Pancreas (tissue), 10 donors: ENCODE measurements around the gene LHFPL3. TPM values are rescaled to one million over a fixed set of nuclear protein-coding genes. Genes with fewer than 3 reads are reported as not detected.

Experiments
- ATAC-seq, 4 donors: fragments of 200-7000 bp; cut with Tn5 transposase; one replicate each; pipeline versions ENCODE4 v1.8.0 to v1.9.1; 2020; ENCODE audit warnings: mild to moderate bottlenecking in 4 of 4, moderate library complexity in 4 of 4
- DNase-seq, 6 donors: peaks; one replicate each; pipeline ENCODE4 v3.0.0-alpha.2; 2020
- FAIRE-seq: peaks from 2 replicates; lab custom pipeline; 2012; peaks lifted over from hg19 to GRCh38; lab: Jason Lieb, UNC
- H3K27ac ChIP-seq, 4 donors: fragments of 200-600 bp; sonication (generic); 1 replicate in 3 of 4; 2 replicates in 1 of 4; pipeline versions ENCODE4 v1.5.0 to v1.8.0; 2020
- H3K27me3 ChIP-seq, 4 donors: fragments of 200-600 bp; one replicate each; pipeline ENCODE4 v1.8.0; 2021
- H3K36me3 ChIP-seq, 3 donors: fragments of 200-600 bp; sonication (generic) in 1 of 3; one replicate each; pipeline versions ENCODE4 v1.5.0 to v1.8.0; 2020 to 2021
- H3K4me1 ChIP-seq, 3 donors: fragments of 200-600 bp; one replicate each; pipeline ENCODE4 v1.8.0; 2021
- H3K4me3 ChIP-seq, 4 donors: fragments of 200-600 bp; sonication (generic) in 2 of 4; one replicate each; pipeline versions ENCODE4 v1.5.0 to v1.8.0; 2020 to 2021
- H3K9me3 ChIP-seq, 4 donors: fragments of 200-600 bp; one replicate each; pipeline ENCODE4 v1.8.0; 2021
- WGBS, 2 donors: extraction: QIAGEN DNeasy Blood & Tissue Kit; methylation state at CpG; one replicate each; pipeline ENCODE4 v1.1.7; 2013; 5-methylcytosine and 5-hydroxymethylcytosine counted together
- intact Hi-C, 3 donors: fragments of 100-400 bp; cut with DNase I; formaldehyde crosslinking; loops; one replicate each; pipeline versions ENCODE4 v1.11.1 to v1.14.2; 2022
- polyA plus RNA-seq, 2 donors: library from polyadenylated mRNA; stranded (reverse); fragments of 200-250 nt; gene quantifications; one replicate each; pipeline ENCODE4 v1.2.3, GENCODE V29; 2013
- total RNA-seq, 6 donors: library from RNA; stranded (reverse); fragmentation: NEBNext Ultra II Directional in 4 of 6; extraction: Animal tissue kit (Norgen Biotek cat#: 25700) in 4 of 6; gene quantifications; one replicate each; pipeline versions ENCODE4 v1.2.1 to v1.2.4, GENCODE V29; 2021 to 2023
- TF ChIP-seq, protein P1 (sequence below), 4 donors: fragments of 200-600 bp; sonication (generic) in 3 of 4; IDR thresholded peaks; one replicate each; pipeline versions ENCODE4 v1.5.0 to v1.8.0; 2021; ENCODE audit warnings: antibody characterized with exemption in 4 of 4
- donor health status: healthy with polysubstance abuse.
- donor health status: DM: no; HTN: no; CAD: no; lungs with moderate emphysema.
- donor health status: DM: no; HTN: no; CAD: no.
- donor health status: control.
- donor health status: control.
- donor health status: Bipolar disorder and iron deficiency.
- donor health status: DM: yes; HTN: yes; CAD: no.
- donor health status: DM: no; HTN: no; CAD: no.
- donor health status: DM: no; HTN: no; CAD: no.
- donor health status: DM: yes; HTN: yes; CAD: no.

Gene LHFPL3
- total and polyA plus RNA-seq, 8 donors, result not detected

DNA sequence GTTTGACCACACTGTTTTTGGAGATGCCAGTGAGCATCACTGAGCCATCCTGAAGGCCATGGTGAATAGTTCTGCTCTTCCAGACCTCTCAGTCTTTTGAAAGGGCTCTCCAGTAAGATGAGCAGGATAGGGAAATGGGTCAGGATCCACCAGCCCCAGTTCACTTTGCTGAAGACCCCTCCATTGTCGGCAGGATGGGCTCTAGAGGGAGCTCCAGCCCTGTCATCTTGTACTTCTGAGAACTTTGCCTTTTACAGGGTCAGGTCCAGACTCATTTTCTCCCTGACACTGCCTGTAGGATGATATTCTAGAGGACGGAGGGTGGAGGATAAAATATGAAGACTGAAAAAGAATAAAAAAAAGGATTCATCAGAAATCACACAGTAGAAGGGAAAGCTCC, 13.1 kb downstream of the LHFPL3 start:
- intact Hi-C loops, result no loop called here
- FAIRE-seq, result no peak

DNA sequence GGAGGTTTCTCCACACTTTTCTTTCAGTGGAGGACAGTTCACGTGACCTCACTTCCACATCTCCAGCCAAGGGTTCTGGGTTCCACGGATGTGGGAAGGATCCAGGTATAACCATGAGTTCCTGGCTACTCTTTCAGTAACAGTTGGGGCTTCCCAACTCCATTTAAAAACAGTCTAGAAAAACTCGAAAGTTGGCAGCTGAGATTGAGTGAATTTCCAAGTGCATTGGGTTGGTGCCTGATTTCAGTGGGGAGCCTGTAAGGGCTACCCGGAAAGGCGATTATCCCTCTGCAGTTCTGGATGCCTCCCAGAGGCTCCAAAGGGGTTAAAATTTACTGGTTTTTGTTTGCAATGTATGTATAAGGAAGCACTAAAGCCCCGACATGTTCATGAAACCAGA, 24.3 kb downstream of the LHFPL3 start:
- intact Hi-C loops, result no loop called here
- H3K27me3 ChIP-seq, result peaks cover 0 to 4% (median 0%) of the 10 kb centered on the region in 4 donors
- no peaks in the 10 kb centered on the region for H3K36me3 ChIP-seq
- no peak for DNase-seq
- H3K4me3 ChIP-seq, result no peak overlapping the region
- no peaks in the 10 kb centered on the region for H3K9me3 ChIP-seq
- WGBS, 2 donors, result 52 to 62% methylated on average over 6 of the region's 6 CpGs
- FAIRE-seq, result no peak
- no peak for ATAC-seq
- H3K4me1 ChIP-seq, result no peaks in the 10 kb centered on the region
- H3K27ac ChIP-seq, result no peak overlapping the region
- TF ChIP-seq, protein P1, sequence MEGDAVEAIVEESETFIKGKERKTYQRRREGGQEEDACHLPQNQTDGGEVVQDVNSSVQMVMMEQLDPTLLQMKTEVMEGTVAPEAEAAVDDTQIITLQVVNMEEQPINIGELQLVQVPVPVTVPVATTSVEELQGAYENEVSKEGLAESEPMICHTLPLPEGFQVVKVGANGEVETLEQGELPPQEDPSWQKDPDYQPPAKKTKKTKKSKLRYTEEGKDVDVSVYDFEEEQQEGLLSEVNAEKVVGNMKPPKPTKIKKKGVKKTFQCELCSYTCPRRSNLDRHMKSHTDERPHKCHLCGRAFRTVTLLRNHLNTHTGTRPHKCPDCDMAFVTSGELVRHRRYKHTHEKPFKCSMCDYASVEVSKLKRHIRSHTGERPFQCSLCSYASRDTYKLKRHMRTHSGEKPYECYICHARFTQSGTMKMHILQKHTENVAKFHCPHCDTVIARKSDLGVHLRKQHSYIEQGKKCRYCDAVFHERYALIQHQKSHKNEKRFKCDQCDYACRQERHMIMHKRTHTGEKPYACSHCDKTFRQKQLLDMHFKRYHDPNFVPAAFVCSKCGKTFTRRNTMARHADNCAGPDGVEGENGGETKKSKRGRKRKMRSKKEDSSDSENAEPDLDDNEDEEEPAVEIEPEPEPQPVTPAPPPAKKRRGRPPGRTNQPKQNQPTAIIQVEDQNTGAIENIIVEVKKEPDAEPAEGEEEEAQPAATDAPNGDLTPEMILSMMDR (IDR thresholded peaks at IDR 0.05), result no peak

More for the DNA sequence above, 13.1 kb downstream of the LHFPL3 start:
- TF ChIP-seq, protein P1 (IDR thresholded peaks at IDR 0.05), result no peak
- Histone ChIP-seq H3K4me3 (no peak overlapping the region), H3K27me3 (no peaks in the 10 kb centered on the region), H3K36me3 (no peaks in the 10 kb centered on the region), H3K9me3 (no peaks in the 10 kb centered on the region), H3K27ac (no peak overlapping the region), H3K4me1 (no peaks in the 10 kb centered on the region)
- DNase-seq, result peak in 1 of 6 donors; percentile 13
- WGBS, 2 donors, result 14% methylated on average over 2 of the region's 2 CpGs
- peak in 2 of 4 donors; percentile 20 to 29 for ATAC-seq

DNA sequence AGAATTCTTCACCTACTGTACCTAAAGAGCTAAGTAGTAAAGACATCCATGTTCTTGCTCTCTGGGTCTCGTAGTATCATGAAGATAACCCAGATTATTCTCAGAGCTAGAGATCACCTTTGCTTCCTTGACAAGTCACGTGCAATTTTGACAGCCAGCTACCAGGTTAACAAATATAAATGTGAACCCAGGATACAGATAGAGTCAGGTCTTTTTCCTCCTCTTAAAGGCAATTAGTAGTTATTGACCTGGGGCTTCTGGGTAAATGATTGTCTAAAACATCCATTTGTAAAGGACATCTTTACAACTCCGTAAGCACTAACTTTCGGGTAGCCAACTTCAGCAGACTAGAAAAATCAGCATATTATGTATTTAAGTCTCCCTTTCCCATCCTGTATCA, 28.8 kb downstream of the LHFPL3 start:
- intact Hi-C loops, result no loop called here
- DNase-seq (no peak), ATAC-seq (no peak), FAIRE-seq (no peak)
- H3K36me3 ChIP-seq, result no peaks in the 10 kb centered on the region
- H3K9me3 ChIP-seq, result no peaks in the 10 kb centered on the region
- no peak overlapping the region for H3K27ac ChIP-seq
- TF ChIP-seq, protein P1 (IDR thresholded peaks at IDR 0.05), result no peak
- 45 to 55% methylated on average over 4 of the region's 4 CpGs for WGBS, 2 donors
- H3K27me3 ChIP-seq, result no peaks in the 10 kb centered on the region
- H3K4me1 ChIP-seq, result no peaks in the 10 kb centered on the region
- H3K4me3 ChIP-seq, result no peak overlapping the region

DNA sequence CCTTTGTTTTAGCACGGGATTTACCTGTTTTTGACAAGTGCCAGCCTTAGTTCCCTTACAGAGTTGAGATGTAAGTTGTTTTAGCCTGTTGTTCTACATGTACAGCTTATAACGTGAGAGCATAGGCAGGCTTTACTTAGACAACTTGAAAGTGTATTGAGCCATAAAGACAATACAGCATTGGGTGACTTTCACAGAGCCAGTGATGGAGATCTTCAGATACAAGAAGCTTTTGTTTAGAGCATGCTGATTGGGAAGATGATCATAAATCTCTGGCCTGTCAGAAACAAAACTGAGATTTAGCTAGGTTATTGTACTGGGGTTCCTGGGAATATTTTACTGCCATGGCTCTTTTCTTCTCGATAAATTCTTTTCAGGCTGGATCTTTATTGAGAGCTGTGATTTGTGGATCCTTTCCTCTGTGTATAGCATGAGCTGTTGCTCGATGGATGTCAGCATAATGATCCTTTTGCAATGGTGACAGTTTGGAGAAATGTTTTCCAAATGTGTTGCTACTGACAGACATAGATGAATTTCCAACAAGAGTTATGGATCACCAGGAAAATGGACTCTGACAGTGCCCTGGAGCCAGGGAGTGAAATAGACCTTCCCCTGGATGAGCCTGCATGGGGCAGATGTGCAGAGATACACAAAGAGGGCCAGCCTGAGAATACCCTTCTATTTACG, 30.2 kb downstream of the LHFPL3 start:
- TF ChIP-seq, protein P1 (IDR thresholded peaks at IDR 0.05), result no peak
- no peak for ATAC-seq
- Histone ChIP-seq H3K4me1 (no peaks in the 10 kb centered on the region), H3K4me3 (no peak overlapping the region), H3K27me3 (no peaks in the 10 kb centered on the region), H3K36me3 (no peaks in the 10 kb centered on the region), H3K27ac (no peak overlapping the region), H3K9me3 (no peaks in the 10 kb centered on the region)
- 59 to 69% methylated on average over 5 of the region's 5 CpGs for WGBS, 2 donors
- no peak for FAIRE-seq
- no peak for DNase-seq
- intact Hi-C loops, result no loop called here

DNA sequence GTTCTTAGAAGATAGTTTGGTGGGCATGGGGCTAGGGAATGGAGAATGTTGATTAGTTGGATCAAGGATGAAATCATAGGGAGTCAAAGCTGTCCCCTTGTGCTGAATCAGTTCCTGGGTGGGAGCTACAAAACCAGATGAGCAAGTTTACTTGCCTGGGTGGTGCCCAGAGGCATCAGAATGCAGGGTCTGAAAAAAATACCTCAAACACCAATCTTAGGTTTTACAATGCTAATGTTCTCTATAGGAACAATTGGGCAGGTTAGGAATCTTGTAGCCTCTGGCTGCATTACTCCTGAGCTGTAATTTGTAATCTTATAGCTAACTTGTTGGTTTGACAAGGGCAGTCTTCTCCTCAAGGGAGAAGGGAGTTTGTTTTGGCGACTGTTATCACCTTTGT, 34.4 kb downstream of the LHFPL3 start:
- TF ChIP-seq, protein P1 (IDR thresholded peaks at IDR 0.05), result no peak
- H3K27ac ChIP-seq, result no peak overlapping the region
- no peaks in the 10 kb centered on the region for H3K27me3 ChIP-seq
- no peaks in the 10 kb centered on the region for H3K4me1 ChIP-seq
- DNase-seq (no peak), ATAC-seq (no peak), FAIRE-seq (no peak)
- intact Hi-C loops, result no loop called here
- H3K36me3 ChIP-seq, result no peaks in the 10 kb centered on the region
- no peak overlapping the region for H3K4me3 ChIP-seq
- 2 to 3% methylated on average over 1 of the region's 1 CpG for WGBS, 2 donors
- H3K9me3 ChIP-seq, result no peaks in the 10 kb centered on the region
